ENCODE data around the gene DDX1. TPM values are rescaled to one million over a fixed set of nuclear protein-coding genes. Genes with fewer than 3 reads are reported as not detected.
"Not testable (repeated sequence)": the region's sequence is repeated elsewhere in the genome, so short reads cannot be mapped to it uniquely, and the experiment has no call there.

The DDX1 gene
- total and polyA plus RNA-seq, 4 donors: 73.6 to 82.6 (median 77.8) TPM

GRCh38 chr2:15608392-15608761, 16.7 kb downstream of the DDX1 start:
- 89 to 92% methylated on average over 4 of the region's 4 CpGs for WGBS, 2 donors
- no peak for DNase-seq
- no peaks in the 10 kb centered on the region for H3K9me3 ChIP-seq (ENCODE audit: control insufficient read depth, low read length)
- peaks cover 5 to 14% of the 10 kb centered on the region in 2 donors for H3K36me3 ChIP-seq (ENCODE audit: control insufficient read depth in 1 of 2, insufficient read depth in 2 of 2, low read length in 1 of 2)
- no peaks in the 10 kb centered on the region for H3K27me3 ChIP-seq (ENCODE audit: control insufficient read depth in 1 of 2, insufficient read depth in 2 of 2, low read length in 1 of 2)
- H3K4me3 ChIP-seq (ENCODE audit: low read length in 2 of 2): no peak overlapping the region
- ATAC-seq (ENCODE audit: low FRiP score): no peak
- H3K27ac ChIP-seq (ENCODE audit: low read depth in 1 of 2, low read length in 2 of 2): no peak overlapping the region
- no peaks in the 10 kb centered on the region for H3K4me1 ChIP-seq (ENCODE audit: control insufficient read depth in 1 of 2, insufficient read depth in 2 of 2, low read length in 2 of 2)
- intact Hi-C loops (cut with DNase I): no loop called here

GRCh38 chr2:15609341-15610042, 17.8 kb downstream of the DDX1 start:
- Histone ChIP-seq H3K4me1 (ENCODE audit: control insufficient read depth in 1 of 2, insufficient read depth in 2 of 2, low read length in 2 of 2) (no peaks in the 10 kb centered on the region), H3K4me3 (ENCODE audit: low read length in 2 of 2) (no peak overlapping the region), H3K36me3 (ENCODE audit: control insufficient read depth in 1 of 2, insufficient read depth in 2 of 2, low read length in 1 of 2) (peaks cover 4 to 12% of the 10 kb centered on the region in 2 donors), H3K9me3 (ENCODE audit: control insufficient read depth, low read length) (no peaks in the 10 kb centered on the region), H3K27me3 (ENCODE audit: control insufficient read depth in 1 of 2, insufficient read depth in 2 of 2, low read length in 1 of 2) (no peaks in the 10 kb centered on the region), H3K27ac (ENCODE audit: low read depth in 1 of 2, low read length in 2 of 2) (no peak overlapping the region)
- WGBS, 2 donors: 91 to 92% methylated on average over 1 of the region's 1 CpG
- DNase-seq: no peak
- intact Hi-C loops (cut with DNase I): no loop called here
- ATAC-seq (ENCODE audit: low FRiP score): no peak

- no peaks in the 10 kb centered on the region for H3K27me3 ChIP-seq (ENCODE audit: control insufficient read depth in 1 of 2, insufficient read depth in 2 of 2, low read length in 1 of 2)
- 92 to 94% methylated on average over 5 of the region's 5 CpGs for WGBS, 2 donors
- intact Hi-C loops (cut with DNase I): no loop called here
Observed at GRCh38 chr2:15610430-15610952, 18.8 kb downstream of the DDX1 start.

GRCh38 chr2:15612101-15612500, 20.4 kb downstream of the DDX1 start:
- H3K36me3 ChIP-seq (ENCODE audit: control insufficient read depth in 1 of 2, insufficient read depth in 2 of 2, low read length in 1 of 2); H3K27me3 ChIP-seq (ENCODE audit: control insufficient read depth in 1 of 2, insufficient read depth in 2 of 2, low read length in 1 of 2); H3K4me1 ChIP-seq (ENCODE audit: control insufficient read depth in 1 of 2, insufficient read depth in 2 of 2, low read length in 2 of 2); DNase-seq; H3K9me3 ChIP-seq (ENCODE audit: control insufficient read depth, low read length); intact Hi-C loops (cut with DNase I); H3K4me3 ChIP-seq (ENCODE audit: low read length in 2 of 2); ATAC-seq (ENCODE audit: low FRiP score); H3K27ac ChIP-seq (ENCODE audit: low read depth in 1 of 2, low read length in 2 of 2): not testable (repeated sequence)
- 97% methylated on average over 10 to 31 of the region's 33 CpGs for WGBS, 2 donors

More at GRCh38 chr2:15610430-15610952, 18.8 kb downstream of the DDX1 start:
- DNase-seq: no peak
- no peak overlapping the region for H3K4me3 ChIP-seq (ENCODE audit: low read length in 2 of 2)
- ATAC-seq (ENCODE audit: low FRiP score): no peak
- no peak overlapping the region for H3K27ac ChIP-seq (ENCODE audit: low read depth in 1 of 2, low read length in 2 of 2)
- peaks cover 0 to 3% of the 10 kb centered on the region in 2 donors for H3K36me3 ChIP-seq (ENCODE audit: control insufficient read depth in 1 of 2, insufficient read depth in 2 of 2, low read length in 1 of 2)
- no peaks in the 10 kb centered on the region for H3K4me1 ChIP-seq (ENCODE audit: control insufficient read depth in 1 of 2, insufficient read depth in 2 of 2, low read length in 2 of 2)
- H3K9me3 ChIP-seq (ENCODE audit: control insufficient read depth, low read length): no peaks in the 10 kb centered on the region

- DNase-seq (no peak), ATAC-seq (ENCODE audit: low FRiP score) (no peak)
- Histone ChIP-seq H3K4me1 (ENCODE audit: control insufficient read depth in 1 of 2, insufficient read depth in 2 of 2, low read length in 2 of 2) (no peaks in the 10 kb centered on the region), H3K36me3 (ENCODE audit: control insufficient read depth in 1 of 2, insufficient read depth in 2 of 2, low read length in 1 of 2) (peaks cover 0 to 4% of the 10 kb centered on the region in 2 donors), H3K27ac (ENCODE audit: low read depth in 1 of 2, low read length in 2 of 2) (no peak overlapping the region), H3K9me3 (ENCODE audit: control insufficient read depth, low read length) (no peaks in the 10 kb centered on the region), H3K27me3 (ENCODE audit: control insufficient read depth in 1 of 2, insufficient read depth in 2 of 2, low read length in 1 of 2) (no peaks in the 10 kb centered on the region), H3K4me3 (ENCODE audit: low read length in 2 of 2) (no peak overlapping the region)
- WGBS, 2 donors: 93 to 94% methylated on average over 10 of the region's 10 CpGs
- intact Hi-C loops (cut with DNase I): no loop called here
Observed at GRCh38 chr2:15613736-15614429, 22.2 kb downstream of the DDX1 start.

GRCh38 chr2:15614545-15615300, 23.1 kb downstream of the DDX1 start:
- WGBS, 2 donors: 70 to 79% methylated on average over 6 of the region's 6 CpGs
- Histone ChIP-seq H3K27ac (ENCODE audit: low read depth in 1 of 2, low read length in 2 of 2) (no peak overlapping the region), H3K27me3 (ENCODE audit: control insufficient read depth in 1 of 2, insufficient read depth in 2 of 2, low read length in 1 of 2) (no peaks in the 10 kb centered on the region), H3K36me3 (ENCODE audit: control insufficient read depth in 1 of 2, insufficient read depth in 2 of 2, low read length in 1 of 2) (peaks cover 0 to 4% of the 10 kb centered on the region in 2 donors), H3K4me3 (ENCODE audit: low read length in 2 of 2) (no peak overlapping the region), H3K9me3 (ENCODE audit: control insufficient read depth, low read length) (no peaks in the 10 kb centered on the region), H3K4me1 (ENCODE audit: control insufficient read depth in 1 of 2, insufficient read depth in 2 of 2, low read length in 2 of 2) (no peaks in the 10 kb centered on the region)
- ATAC-seq (ENCODE audit: low FRiP score): no peak
- intact Hi-C loops (cut with DNase I): no loop called here
- DNase-seq: no peak

GRCh38 chr2:15615301-15615920, 23.7 kb downstream of the DDX1 start:
- H3K9me3 ChIP-seq (ENCODE audit: control insufficient read depth, low read length): no peaks in the 10 kb centered on the region
- ATAC-seq (ENCODE audit: low FRiP score) (no peak), DNase-seq (no peak)
- intact Hi-C loops (cut with DNase I): no loop called here
- H3K27ac ChIP-seq (ENCODE audit: low read depth in 1 of 2, low read length in 2 of 2): no peak overlapping the region
- H3K27me3 ChIP-seq (ENCODE audit: control insufficient read depth in 1 of 2, insufficient read depth in 2 of 2, low read length in 1 of 2): no peaks in the 10 kb centered on the region
- no peaks in the 10 kb centered on the region for H3K4me1 ChIP-seq (ENCODE audit: control insufficient read depth in 1 of 2, insufficient read depth in 2 of 2, low read length in 2 of 2)
- no peak overlapping the region for H3K4me3 ChIP-seq (ENCODE audit: low read length in 2 of 2)
- 77 to 84% methylated on average over 3 of the region's 3 CpGs for WGBS, 2 donors
- peaks cover 0 to 4% of the 10 kb centered on the region in 2 donors for H3K36me3 ChIP-seq (ENCODE audit: control insufficient read depth in 1 of 2, insufficient read depth in 2 of 2, low read length in 1 of 2)

GRCh38 chr2:15616429-15616828, 24.8 kb downstream of the DDX1 start:
- Histone ChIP-seq H3K4me1 (ENCODE audit: control insufficient read depth in 1 of 2, insufficient read depth in 2 of 2, low read length in 2 of 2) (no peaks in the 10 kb centered on the region), H3K27me3 (ENCODE audit: control insufficient read depth in 1 of 2, insufficient read depth in 2 of 2, low read length in 1 of 2) (no peaks in the 10 kb centered on the region), H3K4me3 (ENCODE audit: low read length in 2 of 2) (no peak overlapping the region), H3K9me3 (ENCODE audit: control insufficient read depth, low read length) (no peaks in the 10 kb centered on the region), H3K36me3 (ENCODE audit: control insufficient read depth in 1 of 2, insufficient read depth in 2 of 2, low read length in 1 of 2) (peaks cover 0 to 4% of the 10 kb centered on the region in 2 donors), H3K27ac (ENCODE audit: low read depth in 1 of 2, low read length in 2 of 2) (no peak overlapping the region)
- ATAC-seq (ENCODE audit: low FRiP score) (no peak), DNase-seq (no peak)
- intact Hi-C loops (cut with DNase I): no loop called here
- 76 to 85% methylated on average over 4 of the region's 4 CpGs for WGBS, 2 donors

Data from aorta (tissue), 5 donors.